Astrocyte (in vitro differentiated cells and primary cell): ENCODE results near the gene LSG1. TPM values are rescaled to one million over a fixed set of nuclear protein-coding genes. Genes with fewer than 3 reads are reported as not detected.

Source experiments
- DNase-seq: peaks from one replicate; pipeline ENCODE4 v3.0.0-alpha.2; 2010; ENCODE audit warnings: low read depth
- FAIRE-seq: peaks from 2 replicates; lab custom pipeline; 2011; peaks lifted over from hg19 to GRCh38; lab: Jason Lieb, UNC
- H2AFZ ChIP-seq: 2 replicates; pipeline ENCODE4 v1.6.0; 2012; ENCODE audit warnings: low read depth, low read length, inconsistent platforms
- H3K27ac ChIP-seq: 2 replicates; pipeline ENCODE4 v1.5.1; 2011; ENCODE audit warnings: low read depth, low read length, inconsistent platforms
- H3K27me3 ChIP-seq: 2 replicates; pipeline ENCODE4 v1.6.0; 2011; ENCODE audit warnings: low read length, inconsistent platforms; ENCODE audit not compliant: insufficient read depth
- H3K36me3 ChIP-seq: 2 replicates; pipeline ENCODE4 v1.5.1; 2011; ENCODE audit warnings: low read length, inconsistent platforms; ENCODE audit not compliant: insufficient read depth
- H3K4me1 ChIP-seq: 2 replicates; pipeline ENCODE4 v1.5.1; 2011; ENCODE audit warnings: low read length, inconsistent platforms; ENCODE audit not compliant: insufficient read depth
- H3K4me2 ChIP-seq: 2 replicates; pipeline ENCODE4 v1.6.0; 2012; ENCODE audit warnings: low read length, inconsistent platforms
- H3K4me3 ChIP-seq: 2 replicates; pipeline ENCODE4 v1.5.1; 2011; ENCODE audit warnings: low read depth, mild to moderate bottlenecking, low read length, inconsistent platforms; ENCODE audit not compliant: insufficient read depth
- H3K79me2 ChIP-seq: 2 replicates; pipeline ENCODE4 v1.6.0; 2012; ENCODE audit warnings: mild to moderate bottlenecking, low read length, inconsistent platforms; ENCODE audit not compliant: insufficient read depth
- H3K9ac ChIP-seq: 2 replicates; pipeline ENCODE4 v1.6.0; 2012; ENCODE audit warnings: mild to moderate bottlenecking, low read length, inconsistent platforms
- H3K9me3 ChIP-seq: 2 replicates; pipeline ENCODE4 v1.5.1; 2012; ENCODE audit warnings: low read depth, mild to moderate bottlenecking, low read length, inconsistent platforms; ENCODE audit not compliant: insufficient read depth
- H4K20me1 ChIP-seq: 2 replicates; pipeline ENCODE4 v1.6.0; 2012; ENCODE audit warnings: low read length, inconsistent platforms; ENCODE audit not compliant: insufficient read depth
- H3K27ac Mint-ChIP-seq: one replicate; pipeline ENCODE4 v1.8.0; 2021; ENCODE audit warnings: mild to moderate bottlenecking, mixed read lengths; ENCODE audit not compliant: unreplicated experiment
- H3K27me3 Mint-ChIP-seq: one replicate; pipeline ENCODE4 v1.8.0; 2021; ENCODE audit warnings: low read depth, mixed read lengths; ENCODE audit not compliant: unreplicated experiment
- H3K36me3 Mint-ChIP-seq: one replicate; pipeline ENCODE4 v1.8.0; 2021; ENCODE audit warnings: low read depth, mixed read lengths; ENCODE audit not compliant: unreplicated experiment
- H3K4me1 Mint-ChIP-seq: one replicate; pipeline ENCODE4 v1.8.0; 2021; ENCODE audit warnings: low read depth, mixed read lengths; ENCODE audit not compliant: unreplicated experiment
- H3K4me3 Mint-ChIP-seq: one replicate; pipeline ENCODE4 v1.8.0; 2021; ENCODE audit warnings: mild to moderate bottlenecking, moderate library complexity, mixed read lengths; ENCODE audit not compliant: unreplicated experiment
- H3K9me3 Mint-ChIP-seq: one replicate; pipeline ENCODE4 v1.8.0; 2021; ENCODE audit warnings: mild to moderate bottlenecking, mixed read lengths; ENCODE audit not compliant: unreplicated experiment
- EZH2 ChIP-seq: IDR thresholded peaks from 2 replicates; pipeline ENCODE4 v1.6.1; 2012; ENCODE audit warnings: mild to moderate bottlenecking, low read length, inconsistent platforms; ENCODE audit not compliant: insufficient read depth
- total RNA-seq: library from RNA; stranded (reverse); gene quantifications from 2 replicates; pipeline ENCODE4 v1.2.1, GENCODE V29; 2021
- TF ChIP-seq, protein P1 (sequence below): IDR thresholded peaks from 2 replicates; pipeline ENCODE4 v1.5.1; 2011; ENCODE audit warnings: low read depth, mild to moderate bottlenecking, inconsistent platforms, low read length, moderate library complexity; ENCODE audit not compliant: insufficient read depth

Gene LSG1
- total RNA-seq, 1 donor from 2014 or later = 38.4 TPM

- Mint-ChIP-seq H3K4me1 (no peaks in the 10 kb centered on the region), H3K27ac (no peak overlapping the region), H3K9me3 (no peaks in the 10 kb centered on the region), H3K4me3 (no peak overlapping the region), H3K27me3 (no peaks in the 10 kb centered on the region), H3K36me3 (peaks cover 2% of the 10 kb centered on the region)
- no peaks in the 10 kb centered on the region for H3K27me3 ChIP-seq
- H3K27ac ChIP-seq = no peak overlapping the region
- H3K79me2 ChIP-seq = peaks cover 27% of the 10 kb centered on the region
- H3K36me3 ChIP-seq = peaks cover 16% of the 10 kb centered on the region
- no peak overlapping the region for H2AFZ ChIP-seq
- no peak overlapping the region for H3K4me3 ChIP-seq
- no peaks in the 10 kb centered on the region for H3K9me3 ChIP-seq
- FAIRE-seq (no peak), DNase-seq (no peak)
- no peak overlapping the region for H3K9ac ChIP-seq
- H3K4me1 ChIP-seq = no peaks in the 10 kb centered on the region
- peaks cover 6% of the 10 kb centered on the region for H4K20me1 ChIP-seq
- H3K4me2 ChIP-seq = no peak overlapping the region
- TF ChIP-seq, protein P1, sequence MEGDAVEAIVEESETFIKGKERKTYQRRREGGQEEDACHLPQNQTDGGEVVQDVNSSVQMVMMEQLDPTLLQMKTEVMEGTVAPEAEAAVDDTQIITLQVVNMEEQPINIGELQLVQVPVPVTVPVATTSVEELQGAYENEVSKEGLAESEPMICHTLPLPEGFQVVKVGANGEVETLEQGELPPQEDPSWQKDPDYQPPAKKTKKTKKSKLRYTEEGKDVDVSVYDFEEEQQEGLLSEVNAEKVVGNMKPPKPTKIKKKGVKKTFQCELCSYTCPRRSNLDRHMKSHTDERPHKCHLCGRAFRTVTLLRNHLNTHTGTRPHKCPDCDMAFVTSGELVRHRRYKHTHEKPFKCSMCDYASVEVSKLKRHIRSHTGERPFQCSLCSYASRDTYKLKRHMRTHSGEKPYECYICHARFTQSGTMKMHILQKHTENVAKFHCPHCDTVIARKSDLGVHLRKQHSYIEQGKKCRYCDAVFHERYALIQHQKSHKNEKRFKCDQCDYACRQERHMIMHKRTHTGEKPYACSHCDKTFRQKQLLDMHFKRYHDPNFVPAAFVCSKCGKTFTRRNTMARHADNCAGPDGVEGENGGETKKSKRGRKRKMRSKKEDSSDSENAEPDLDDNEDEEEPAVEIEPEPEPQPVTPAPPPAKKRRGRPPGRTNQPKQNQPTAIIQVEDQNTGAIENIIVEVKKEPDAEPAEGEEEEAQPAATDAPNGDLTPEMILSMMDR = no peak
- no peak for TF ChIP-seq EZH2
Observed at GRCh38 chr3:194664857-194665256, 7.1 kb downstream of the LSG1 start.

DNA sequence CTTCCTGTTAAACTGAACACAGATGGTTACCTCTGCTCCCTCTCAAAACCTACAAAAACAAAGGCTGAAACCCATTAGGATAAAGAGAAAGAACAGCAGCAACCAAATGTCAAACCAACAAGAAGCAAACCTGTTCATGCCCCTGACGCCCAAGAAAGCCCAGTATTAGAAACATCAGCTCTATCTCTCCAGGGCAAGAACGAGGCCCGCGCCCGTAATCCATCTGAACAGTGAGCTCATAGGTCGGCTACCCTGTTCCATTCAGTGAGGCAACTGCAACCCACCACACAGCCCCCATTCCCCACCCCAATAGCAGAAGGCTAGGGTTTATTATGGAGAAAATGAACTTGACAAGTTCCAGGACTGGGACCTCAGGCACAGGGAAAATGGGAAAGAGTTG, 10.0 kb downstream of the LSG1 start:
- Histone ChIP-seq H3K36me3 (peaks cover 37% of the 10 kb centered on the region), H3K27me3 (no peaks in the 10 kb centered on the region), H3K9me3 (no peaks in the 10 kb centered on the region), H2AFZ (no peak overlapping the region), H3K4me3 (no peak overlapping the region), H3K9ac (no peak overlapping the region), H3K27ac (no peak overlapping the region), H3K79me2 (peaks cover 3% of the 10 kb centered on the region), H3K4me1 (no peaks in the 10 kb centered on the region), H3K4me2 (no peak overlapping the region), H4K20me1 (no peaks in the 10 kb centered on the region)
- H3K36me3 Mint-ChIP-seq = peaks cover 9% of the 10 kb centered on the region
- TF ChIP-seq EZH2 = no peak
- TF ChIP-seq, protein P1 = no peak
- no peaks in the 10 kb centered on the region for H3K9me3 Mint-ChIP-seq
- no peak overlapping the region for H3K4me3 Mint-ChIP-seq
- no peak for FAIRE-seq
- no peak for DNase-seq
- H3K4me1 Mint-ChIP-seq = no peaks in the 10 kb centered on the region
- no peaks in the 10 kb centered on the region for H3K27me3 Mint-ChIP-seq
- H3K27ac Mint-ChIP-seq = no peak overlapping the region

DNA sequence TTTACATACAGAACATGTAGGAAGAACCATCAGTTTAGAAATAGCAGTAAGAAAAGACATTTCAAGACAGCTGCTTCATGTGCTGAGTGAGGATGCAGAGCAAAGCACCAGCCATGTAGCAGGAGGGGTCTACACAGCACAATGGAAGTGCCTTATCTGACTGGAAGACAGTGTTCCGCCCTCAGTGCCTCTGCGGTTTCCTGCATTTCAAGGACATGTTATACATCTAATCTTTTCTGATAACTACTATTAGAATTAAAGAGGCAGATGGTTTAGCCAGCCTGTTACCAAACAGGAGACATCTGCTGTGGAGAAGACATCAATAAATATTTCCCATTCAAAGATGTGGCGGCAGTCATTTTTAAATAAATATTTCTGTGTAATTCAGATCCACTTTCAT, 10.6 kb downstream of the LSG1 start:
- no peaks in the 10 kb centered on the region for H4K20me1 ChIP-seq
- Mint-ChIP-seq H3K27ac (no peak overlapping the region), H3K4me3 (no peak overlapping the region), H3K36me3 (peaks cover 9% of the 10 kb centered on the region), H3K27me3 (no peaks in the 10 kb centered on the region), H3K9me3 (no peaks in the 10 kb centered on the region), H3K4me1 (no peaks in the 10 kb centered on the region)
- DNase-seq = no peak
- no peak for TF ChIP-seq EZH2
- TF ChIP-seq, protein P1 = no peak
- H3K79me2 ChIP-seq = peaks cover 3% of the 10 kb centered on the region
- peak; percentile 23 for FAIRE-seq
- H3K4me2 ChIP-seq = no peak overlapping the region
- no peak overlapping the region for H3K4me3 ChIP-seq
- H2AFZ ChIP-seq = no peak overlapping the region
- H3K9ac ChIP-seq = no peak overlapping the region
- H3K4me1 ChIP-seq = no peaks in the 10 kb centered on the region
- no peak overlapping the region for H3K27ac ChIP-seq
- no peaks in the 10 kb centered on the region for H3K27me3 ChIP-seq
- no peaks in the 10 kb centered on the region for H3K9me3 ChIP-seq
- H3K36me3 ChIP-seq = peaks cover 37% of the 10 kb centered on the region
